GM19023 (cell line): ENCODE results near the gene APBA1.

ENCODE experiments used
- ATAC-seq: cut with Tn5 transposase; IDR thresholded peaks from one replicate; pipeline ENCODE4 v1.9.1; 2021; ENCODE audit warnings: mild to moderate bottlenecking, moderate library complexity; ENCODE audit not compliant: unreplicated experiment

APBA1 gene

GRCh38 chr9:69579760-69580581, 92.2 kb downstream of the APBA1 start:
- ATAC-seq: no peak

GRCh38 chr9:69579032-69579758, 93.0 kb downstream of the APBA1 start:
- ATAC-seq: no peak

- ATAC-seq: no peak
Observed at GRCh38 chr9:69578026-69578425, 94.1 kb downstream of the APBA1 start.

GRCh38 chr9:69577123-69577522, 95.0 kb downstream of the APBA1 start:
- no peak for ATAC-seq

- ATAC-seq: no peak
Observed at GRCh38 chr9:69574057-69574456, 98.1 kb downstream of the APBA1 start.

- ATAC-seq: no peak
Observed at GRCh38 chr9:69573651-69574050, 98.5 kb downstream of the APBA1 start.

GRCh38 chr9:69572611-69573010, 99.6 kb downstream of the APBA1 start:
- ATAC-seq: no peak

- ATAC-seq: no peak
Observed at GRCh38 chr9:69571032-69571431, 101.1 kb downstream of the APBA1 start.

GRCh38 chr9:69569738-69570451, 102.3 kb downstream of the APBA1 start:
- no peak for ATAC-seq

- no peak for ATAC-seq
Observed at GRCh38 chr9:69564557-69564956, 107.6 kb downstream of the APBA1 start.

GRCh38 chr9:69559126-69559525, 113.0 kb downstream of the APBA1 start:
- no peak for ATAC-seq

GRCh38 chr9:69556707-69557106, 115.5 kb downstream of the APBA1 start:
- ATAC-seq: no peak

GRCh38 chr9:69555802-69556201, 116.4 kb downstream of the APBA1 start:
- ATAC-seq: no peak

- no peak for ATAC-seq
Observed at GRCh38 chr9:69554945-69555344, 117.2 kb downstream of the APBA1 start.

- ATAC-seq: no peak
Observed at GRCh38 chr9:69549310-69550202, 122.6 kb downstream of the APBA1 start.

- no peak for ATAC-seq
Observed at GRCh38 chr9:69548681-69549080, 123.5 kb downstream of the APBA1 start.

- no peak for ATAC-seq
Observed at GRCh38 chr9:69546265-69546664, 125.9 kb downstream of the APBA1 start.

GRCh38 chr9:69542942-69543704, 129.0 kb downstream of the APBA1 start:
- ATAC-seq: no peak

GRCh38 chr9:69542058-69542457, 130.1 kb downstream of the APBA1 start:
- no peak for ATAC-seq

GRCh38 chr9:69535911-69536310, 136.3 kb downstream of the APBA1 start:
- ATAC-seq: no peak
